Endothelial cell of umbilical vein (primary cell): ENCODE data around the gene UGT1A7. TPM values are rescaled to one million over a fixed set of nuclear protein-coding genes. Genes with fewer than 3 reads are reported as not detected.

ENCODE experiments used
- BruUV-seq: library from RNA; stranded (reverse); fragments of 400-500 nt; replicated peaks from 2 replicates; lab custom pipeline; 2021; lab: Mats Ljungman, UMichigan
- CTCF ChIA-PET: fragments of 300-600, 350-600 bp; sonication (Branson Sonifier 250); formaldehyde crosslinking; loops from one replicate; lab custom pipeline; 2021; ENCODE audit warnings: antibody characterized with exemption, inconsistent platforms; lab: Charles Lee
- POLR2A ChIA-PET: fragments of 300-600, 350-600 bp; sonication (Branson Sonifier 250); formaldehyde crosslinking; loops from one replicate; lab custom pipeline; 2021; ENCODE audit warnings: antibody characterized with exemption, inconsistent platforms; lab: Charles Lee
- DNase-seq: peaks from one replicate; pipeline ENCODE4 v3.0.0-alpha.2; 2011; ENCODE audit warnings: low read depth, low spot score
- FAIRE-seq: peaks from 2 replicates; lab custom pipeline; 2011; peaks lifted over from hg19 to GRCh38; lab: Jason Lieb, UNC
- H2AFZ ChIP-seq: 2 replicates; pipeline ENCODE4 v1.6.0; 2012; ENCODE audit warnings: low read depth, low read length, control low read depth, inconsistent platforms
- H3K27ac ChIP-seq: 2 replicates; pipeline ENCODE4 v1.5.1; 2011; ENCODE audit warnings: low read depth, mild to moderate bottlenecking, control low read depth, low read length, moderate library complexity; ENCODE audit not compliant: insufficient read depth
- H3K27me3 ChIP-seq, 2 experiments: 2 replicates each; pipeline versions ENCODE4 v1.6.0 to v1.6.1; 2011; ENCODE audit warnings: low read length in 2 of 2, mixed read lengths in 1 of 2; ENCODE audit not compliant: control insufficient read depth in 2 of 2, insufficient read depth in 2 of 2
- H3K36me3 ChIP-seq, 2 experiments: 2 replicates in 1 of 2; 3 replicates in 1 of 2; pipeline ENCODE4 v1.5.1; 2011; ENCODE audit warnings: low read length in 2 of 2, mild to moderate bottlenecking in 1 of 2, moderate library complexity in 1 of 2; ENCODE audit not compliant: control insufficient read depth in 2 of 2, insufficient read depth in 2 of 2; ENCODE audit errors: extremely low read depth in 1 of 2
- H3K4me1 ChIP-seq: 3 replicates; pipeline ENCODE4 v1.5.1; 2011; ENCODE audit warnings: mild to moderate bottlenecking, low read length; ENCODE audit not compliant: control insufficient read depth, insufficient read depth; ENCODE audit errors: extremely low read depth
- H3K4me2 ChIP-seq: 2 replicates; pipeline ENCODE4 v1.6.1; 2011; ENCODE audit warnings: low read length, control low read depth, mixed read lengths; ENCODE audit not compliant: insufficient read depth
- H3K4me3 ChIP-seq, 3 experiments: fragments of 200-600 bp in 1 of 3; sonication (generic), shearing (Covaris generic) in 1 of 3; replicated peaks in 1 of 3; 2 replicates each; pipeline ENCODE4 v1.5.1; 2011 to 2016; ENCODE audit warnings: control low read depth in 3 of 3, low read length in 3 of 3, mild to moderate bottlenecking in 2 of 3, inconsistent platforms in 1 of 3, low read depth in 1 of 3, moderate library complexity in 1 of 3; ENCODE audit not compliant: insufficient read depth in 1 of 3
- H3K79me2 ChIP-seq: 2 replicates; pipeline ENCODE4 v1.6.0; 2012; ENCODE audit warnings: low read length, inconsistent platforms; ENCODE audit not compliant: control insufficient read depth, insufficient read depth
- H3K9ac ChIP-seq: replicated peaks from 2 replicates; pipeline ENCODE3; 2011; ENCODE audit warnings: low read length, control low read depth; ENCODE audit not compliant: insufficient read depth; ENCODE audit errors: extremely low read depth
- H3K9me1 ChIP-seq: replicated peaks from 3 replicates; pipeline ENCODE4 v1.6.0; 2011; ENCODE audit warnings: mild to moderate bottlenecking, low read length; ENCODE audit not compliant: control insufficient read depth, insufficient read depth; ENCODE audit errors: extremely low read depth
- H3K9me3 ChIP-seq: replicated peaks from 2 replicates; pipeline ENCODE4 v1.5.1; 2012; ENCODE audit warnings: low read length, inconsistent platforms; ENCODE audit not compliant: control insufficient read depth, insufficient read depth
- H4K20me1 ChIP-seq: replicated peaks from 2 replicates; pipeline ENCODE3; 2011; ENCODE audit warnings: mild to moderate bottlenecking, low read length; ENCODE audit not compliant: control insufficient read depth, insufficient read depth; ENCODE audit errors: extremely low read depth
- EZH2 ChIP-seq: IDR thresholded peaks from 2 replicates; pipeline ENCODE4 v1.6.1; 2012; ENCODE audit warnings: borderline replicate concordance, low read depth, mild to moderate bottlenecking, moderate library complexity, low read length, inconsistent platforms; ENCODE audit not compliant: severe bottlenecking
- FOS ChIP-seq: IDR thresholded peaks from 2 replicates; pipeline ENCODE4 v1.6.1; 2011; ENCODE audit warnings: mild to moderate bottlenecking, low read length, moderate library complexity, borderline replicate concordance; ENCODE audit not compliant: insufficient read depth
- GATA2 ChIP-seq: IDR thresholded peaks from 2 replicates; pipeline ENCODE4 v1.7.0; 2011; ENCODE audit warnings: low read depth, mild to moderate bottlenecking, moderate library complexity, mixed read lengths, low read length; ENCODE audit not compliant: insufficient read length, insufficient read depth
- JUN ChIP-seq: IDR thresholded peaks from 2 replicates; pipeline ENCODE4 v1.6.1; 2011; ENCODE audit warnings: borderline replicate concordance, low read depth; ENCODE audit not compliant: insufficient read length, insufficient read depth
- MYC ChIP-seq: IDR thresholded peaks from one replicate; pipeline ENCODE4 v1.6.1; 2011; ENCODE audit warnings: mild to moderate bottlenecking, low read depth, low read length
- POLR2A ChIP-seq: IDR thresholded peaks from 2 replicates; pipeline ENCODE4 v1.6.1; 2012; ENCODE audit warnings: low read depth, mild to moderate bottlenecking, control low read depth, low read length
- POLR2AphosphoS5 ChIP-seq: IDR thresholded peaks from 2 replicates; pipeline ENCODE4 v1.6.1; 2012; ENCODE audit warnings: low read depth, mild to moderate bottlenecking, control low read depth, low read length, moderate library complexity; ENCODE audit not compliant: insufficient read depth
- dilution Hi-C: fragments of 300-500 bp; cut with MboI; formaldehyde crosslinking; loops from one replicate; pipeline ENCODE4 v1.15.0; 2019; ENCODE audit warnings: low sequenced_read_pairs; ENCODE audit not compliant: extremely low pct_ligation_motif_present
- intact Hi-C: fragments of 100-400 bp; cut with micrococcal nuclease; formaldehyde crosslinking; loops from one replicate; pipeline ENCODE4 v1.10.0; 2022
- polyA plus RNA-seq, 4 experiments: library from polyadenylated mRNA; depleted of rRNA in 3 of 4; stranded (reverse) in 3 of 4; unstranded in 1 of 4; fragments of >200 nt; gene quantifications; 2 replicates each; pipeline versions ENCODE4 v1.2.1 to v1.2.3, GENCODE V29; 2011 to 2012; ENCODE audit warnings: missing spikeins in 1 of 4
- total RNA-seq: library from RNA; stranded (reverse); gene quantifications from 2 replicates; pipeline ENCODE4 v1.2.3, GENCODE V29; 2021
- TF ChIP-seq, protein P1 (sequence below): IDR thresholded peaks from 2 replicates; pipeline ENCODE4 v1.6.1; 2011; ENCODE audit not compliant: insufficient read depth, insufficient read length
- TF ChIP-seq, protein P2 (sequence below), 2 donors: IDR thresholded peaks; 1 replicate in 1 of 2; 2 replicates in 1 of 2; pipeline ENCODE4 v1.5.1; 2011; ENCODE audit warnings: low read length in 2 of 2, mild to moderate bottlenecking in 2 of 2, moderate library complexity in 2 of 2, control low read depth in 1 of 2, inconsistent platforms in 1 of 2, low read depth in 1 of 2; ENCODE audit not compliant: insufficient read depth in 1 of 2; ENCODE audit errors: extremely low read depth in 1 of 2

The UGT1A7 gene
- total and polyA plus RNA-seq, 2 donors (not counting 3 experiments of a cell fraction or from before 2014, with no cell fraction given): not detected

DNA sequence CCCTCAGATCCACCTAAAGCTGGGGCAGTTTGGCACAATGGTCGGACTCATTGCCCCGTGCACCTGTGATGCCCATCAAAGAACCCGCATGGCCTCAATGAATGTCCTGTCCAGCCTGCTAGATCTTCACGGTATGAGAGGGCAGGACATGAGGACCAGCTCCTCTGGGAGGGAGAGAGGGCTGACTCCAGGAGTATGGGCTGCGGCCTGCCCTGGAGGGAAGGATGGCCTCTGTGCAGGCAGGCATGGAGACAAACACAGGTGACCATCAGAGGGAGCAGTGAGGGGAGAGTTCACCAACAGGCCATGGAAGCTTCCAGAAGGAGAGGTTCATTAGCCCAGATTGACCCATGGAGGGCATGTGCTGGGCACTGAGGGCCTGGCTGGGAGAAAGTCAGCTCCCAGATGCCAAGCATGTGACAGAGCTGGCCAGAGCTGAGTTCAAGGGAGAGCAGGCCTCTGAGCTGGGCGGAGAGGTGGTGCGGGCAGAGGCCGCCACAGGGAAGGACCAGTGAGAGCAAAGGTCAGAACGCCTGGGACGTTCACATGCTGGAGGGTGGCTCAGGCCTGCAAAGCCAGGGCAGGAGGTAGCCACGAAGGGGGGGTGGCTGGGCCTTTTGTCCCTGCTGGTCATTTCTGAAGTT, 136.4 kb downstream of the UGT1A7 start:
- Histone ChIP-seq H3K9me1 (no peaks in the 10 kb centered on the region), H3K27me3 (no peaks in the 10 kb centered on the region), H3K4me2 (no peak overlapping the region), H3K27ac (no peak overlapping the region), H3K9me3 (no peaks in the 10 kb centered on the region), H3K79me2 (no peaks in the 10 kb centered on the region), H4K20me1 (no peaks in the 10 kb centered on the region), H2AFZ (no peak overlapping the region), H3K36me3 (no peaks in the 10 kb centered on the region), H3K9ac (no peak overlapping the region), H3K4me1 (no peaks in the 10 kb centered on the region), H3K4me3 (no peak overlapping the region)
- no peak for FAIRE-seq
- POLR2A ChIA-PET: no interaction called here
- dilution Hi-C loops (no loop called here), intact Hi-C loops (no loop called here)
- BruUV-seq: no TSS peak
- no peak for DNase-seq
- TF ChIP-seq GATA2: no peak
- TF ChIP-seq POLR2A: no peak
- TF ChIP-seq, protein P1, sequence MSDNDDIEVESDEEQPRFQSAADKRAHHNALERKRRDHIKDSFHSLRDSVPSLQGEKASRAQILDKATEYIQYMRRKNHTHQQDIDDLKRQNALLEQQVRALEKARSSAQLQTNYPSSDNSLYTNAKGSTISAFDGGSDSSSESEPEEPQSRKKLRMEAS: no peak
- TF ChIP-seq MYC: no peak
- CTCF ChIA-PET: no interaction called here

DNA sequence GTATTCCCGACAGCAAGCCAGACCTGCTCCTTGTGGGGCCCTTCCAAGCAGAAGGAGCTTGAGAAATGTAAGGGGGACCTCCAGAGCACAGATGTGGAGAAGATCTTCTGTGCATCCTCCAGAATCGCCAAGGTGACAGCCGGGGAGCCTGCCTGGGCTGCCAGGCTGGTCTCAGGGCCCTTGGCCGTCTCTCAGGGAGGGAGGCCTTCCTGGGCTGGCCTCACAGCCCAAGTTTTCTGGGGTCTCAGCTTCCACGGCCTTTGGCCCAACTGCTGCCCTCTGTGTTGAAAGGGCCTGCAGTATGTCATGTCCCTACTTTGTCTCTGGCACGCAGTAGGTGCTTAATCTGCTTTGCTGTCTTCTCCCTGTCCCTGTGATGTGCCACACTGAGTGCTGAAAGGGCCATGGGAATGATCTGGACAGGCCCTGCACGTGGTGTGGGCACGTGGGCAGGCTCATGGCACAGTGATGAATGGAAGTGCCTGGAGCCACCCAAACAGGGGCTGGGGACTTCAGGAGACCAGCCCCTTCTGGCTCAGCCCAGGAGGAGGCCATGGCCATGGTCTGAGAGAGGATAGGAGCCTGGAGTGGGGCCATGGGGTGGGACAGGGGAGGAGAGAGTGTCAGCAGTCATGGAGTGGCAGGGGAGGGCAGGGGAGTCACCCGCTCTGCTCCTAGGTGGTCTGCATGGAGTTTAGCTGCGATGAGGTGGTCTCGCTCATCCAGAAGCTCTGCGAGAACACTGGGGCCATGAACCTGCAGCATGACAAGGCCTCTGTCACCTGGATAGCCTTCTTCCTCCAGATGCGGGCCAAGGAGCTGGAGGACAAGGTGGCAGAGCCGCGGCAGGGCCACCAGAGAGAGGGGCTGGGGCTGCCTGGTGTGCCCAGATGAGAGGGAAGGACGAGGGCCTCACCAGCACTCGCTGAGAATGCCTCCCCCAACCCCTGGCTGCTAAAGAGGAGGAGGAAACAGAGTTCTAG, 137.2 kb downstream of the UGT1A7 start:
- no peaks in the 10 kb centered on the region for H3K9me1 ChIP-seq
- intact Hi-C loops (no loop called here), dilution Hi-C loops (no loop called here)
- H3K9ac ChIP-seq: no peak overlapping the region
- no TSS peak for BruUV-seq
- H3K4me1 ChIP-seq: no peaks in the 10 kb centered on the region
- ChIA-PET POLR2A (no interaction called here), CTCF (no interaction called here)
- no peaks in the 10 kb centered on the region for H3K27me3 ChIP-seq
- TF ChIP-seq FOS: no peak
- TF ChIP-seq, protein P1: no peak
- TF ChIP-seq POLR2AphosphoS5: no peak
- TF ChIP-seq, protein P2, sequence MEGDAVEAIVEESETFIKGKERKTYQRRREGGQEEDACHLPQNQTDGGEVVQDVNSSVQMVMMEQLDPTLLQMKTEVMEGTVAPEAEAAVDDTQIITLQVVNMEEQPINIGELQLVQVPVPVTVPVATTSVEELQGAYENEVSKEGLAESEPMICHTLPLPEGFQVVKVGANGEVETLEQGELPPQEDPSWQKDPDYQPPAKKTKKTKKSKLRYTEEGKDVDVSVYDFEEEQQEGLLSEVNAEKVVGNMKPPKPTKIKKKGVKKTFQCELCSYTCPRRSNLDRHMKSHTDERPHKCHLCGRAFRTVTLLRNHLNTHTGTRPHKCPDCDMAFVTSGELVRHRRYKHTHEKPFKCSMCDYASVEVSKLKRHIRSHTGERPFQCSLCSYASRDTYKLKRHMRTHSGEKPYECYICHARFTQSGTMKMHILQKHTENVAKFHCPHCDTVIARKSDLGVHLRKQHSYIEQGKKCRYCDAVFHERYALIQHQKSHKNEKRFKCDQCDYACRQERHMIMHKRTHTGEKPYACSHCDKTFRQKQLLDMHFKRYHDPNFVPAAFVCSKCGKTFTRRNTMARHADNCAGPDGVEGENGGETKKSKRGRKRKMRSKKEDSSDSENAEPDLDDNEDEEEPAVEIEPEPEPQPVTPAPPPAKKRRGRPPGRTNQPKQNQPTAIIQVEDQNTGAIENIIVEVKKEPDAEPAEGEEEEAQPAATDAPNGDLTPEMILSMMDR (IDR thresholded peaks at IDR 0.05; ENCODE audit: extremely low read depth in 1 of 2, insufficient read depth in 1 of 2, low read depth in 1 of 2, low read length in 2 of 2): no peak
- no peak for TF ChIP-seq EZH2
- no peak for TF ChIP-seq POLR2A
- no peak for TF ChIP-seq GATA2
- TF ChIP-seq MYC: no peak
- no peak for TF ChIP-seq JUN
- no peak overlapping the region for H2AFZ ChIP-seq
- no peak overlapping the region for H3K27ac ChIP-seq
- H3K9me3 ChIP-seq: no peaks in the 10 kb centered on the region
- no peak overlapping the region for H3K4me2 ChIP-seq
- H3K79me2 ChIP-seq: no peaks in the 10 kb centered on the region
- no peak overlapping the region for H3K4me3 ChIP-seq
- DNase-seq (no peak), FAIRE-seq (no peak)
- no peaks in the 10 kb centered on the region for H3K36me3 ChIP-seq
- H4K20me1 ChIP-seq: no peaks in the 10 kb centered on the region
